ENCODE data around the gene SLC6A19. TPM values are rescaled to one million over a fixed set of nuclear protein-coding genes. Genes with fewer than 3 reads are reported as not detected.

Gene SLC6A19
- total and polyA plus RNA-seq, 2 of the 13 experiments (the other 11 are each of a cell fraction or from before 2014, with no cell fraction given): 0.02 TPM; not detected in 1

GRCh38 chr5:1181451-1182359 is 19.7 kb upstream of the SLC6A19 start (continued):
- TF ChIP-seq AGO1 (IDR thresholded peaks at IDR 0.05; ENCODE audit: low read depth, low read length, poor library complexity, severe bottlenecking) (no peak), ZXDC (CRISPR knock-in tag; IDR thresholded peaks at IDR 0.05) (no peak), RXRA (CRISPR knock-in tag; IDR thresholded peaks at IDR 0.05) (peak; percentile 86), IRF2 (CRISPR knock-in tag; IDR thresholded peaks at IDR 0.05) (no peak), BCL6 (CRISPR knock-in tag; IDR thresholded peaks at IDR 0.05) (peak; percentile 77; the same call in 1 of the 2 replicates), ZNF740 (CRISPR knock-in tag; IDR thresholded peaks at IDR 0.05) (peak; percentile 73; the same call in 1 of the 2 replicates), FOXA1 (IDR thresholded peaks at IDR 0.05) (no peak), FOXA1 (CRISPR knock-in tag; IDR thresholded peaks at IDR 0.05) (0 out of 2 replicates have a peak, but pooled peaks have one; percentile 25), ARID5B (CRISPR knock-in tag; IDR thresholded peaks at IDR 0.05) (peak; percentile 40; the same call in 1 of the 2 replicates), SAFB2 (CRISPR knock-in tag; IDR thresholded peaks at IDR 0.05; ENCODE audit: borderline replicate concordance, low read depth) (0 out of 2 replicates have a peak, but pooled peaks have one; percentile 69), YY1 (IDR thresholded peaks at IDR 0.05; ENCODE audit: insufficient read depth, insufficient replicate concordance, low read depth, low read length) (no peak), SP5 (CRISPR knock-in tag; IDR thresholded peaks at IDR 0.05; ENCODE audit: borderline replicate concordance, low read depth) (peak; percentile 92), ZBTB4 (CRISPR knock-in tag; IDR thresholded peaks at IDR 0.05; ENCODE audit: borderline replicate concordance) (peak; percentile 59; the same call in 1 of the 2 replicates), ZNF296 (CRISPR knock-in tag; conservative IDR thresholded peaks at IDR 0.05) (peak; percentile 90; the same call in 1 of the 2 replicates), PTBP1 (IDR thresholded peaks at IDR 0.05; ENCODE audit: low read depth, low read length, poor library complexity, severe bottlenecking) (no peak), TFAP4 (IDR thresholded peaks at IDR 0.05; ENCODE audit: borderline replicate concordance, low read depth) (peak; percentile 9; the same call in 1 of the 2 replicates), HMG20B (CRISPR knock-in tag; conservative IDR thresholded peaks at IDR 0.05) (no peak)

All from HepG2 (cell line).